HG02678 (cell line): ENCODE results near the gene PLCB1.

Source experiments
- ATAC-seq: cut with Tn5 transposase; IDR thresholded peaks from one replicate; pipeline ENCODE4 v1.9.1; 2021; ENCODE audit warnings: mild to moderate bottlenecking, moderate library complexity; ENCODE audit not compliant: unreplicated experiment

Gene PLCB1

DNA sequence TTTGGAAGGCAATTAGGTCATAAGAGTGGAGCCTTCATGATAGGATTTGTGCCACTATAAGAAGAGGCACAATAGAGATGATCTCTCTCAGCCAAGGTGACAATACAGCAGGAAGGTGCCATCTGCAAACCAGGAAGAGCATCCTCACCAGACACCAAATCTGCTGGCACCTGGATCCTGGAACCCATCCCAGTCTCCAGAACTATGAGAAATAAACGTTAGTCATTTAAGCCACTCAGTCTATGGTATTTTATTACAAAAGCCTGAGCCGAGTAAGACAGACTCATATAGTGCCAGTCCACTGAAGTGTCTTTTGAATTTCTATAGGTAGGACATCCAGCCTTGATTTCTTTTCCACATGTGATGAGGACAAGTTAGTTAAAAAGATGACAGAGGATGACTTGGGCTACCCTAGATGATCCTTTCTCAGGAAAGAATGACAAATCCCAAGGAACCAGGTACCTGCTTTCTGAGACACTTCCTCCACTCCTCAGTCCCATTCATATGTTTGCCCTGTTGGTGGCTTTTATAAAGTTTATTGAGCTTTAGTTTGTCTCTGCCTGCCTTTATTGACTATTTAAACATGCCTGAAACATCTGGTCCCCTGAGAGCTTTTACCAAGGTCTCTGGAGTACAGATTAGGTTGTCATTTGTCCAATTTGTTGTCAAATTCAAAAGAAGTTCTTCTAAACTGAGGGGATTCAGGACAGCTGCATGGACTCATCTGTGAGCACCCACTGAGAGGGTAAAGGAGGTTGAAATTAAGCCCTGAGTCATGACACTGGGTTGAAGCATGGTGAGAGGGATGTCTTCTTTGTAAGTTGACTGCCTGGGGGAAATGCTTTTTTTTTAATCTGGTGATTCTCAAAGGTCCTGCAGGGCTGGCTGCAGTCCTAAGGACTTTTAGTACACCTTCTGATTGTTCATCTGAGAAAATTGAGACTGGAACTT is 771.9 kb downstream of the PLCB1 start:
- ATAC-seq = no peak

DNA sequence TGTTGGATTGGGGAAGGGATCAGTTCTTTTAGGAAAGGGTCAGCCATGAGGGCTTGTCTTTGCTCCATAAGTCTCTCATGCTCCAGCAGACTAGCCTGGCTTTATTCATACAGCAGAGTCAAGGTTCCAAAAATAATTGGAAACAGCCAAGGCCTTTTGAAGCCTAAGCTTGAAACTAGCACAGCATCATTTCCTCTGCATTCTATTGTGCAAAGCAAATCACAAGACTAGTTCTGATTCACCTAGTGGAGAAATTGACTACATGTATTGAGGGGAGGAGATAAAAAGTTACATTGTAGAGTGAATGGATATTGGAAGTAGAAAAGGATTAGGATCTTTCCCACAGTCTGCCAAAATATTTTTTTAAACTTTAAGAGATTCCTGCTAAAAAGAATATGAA is 777.5 kb downstream of the PLCB1 start:
- ATAC-seq = no peak

DNA sequence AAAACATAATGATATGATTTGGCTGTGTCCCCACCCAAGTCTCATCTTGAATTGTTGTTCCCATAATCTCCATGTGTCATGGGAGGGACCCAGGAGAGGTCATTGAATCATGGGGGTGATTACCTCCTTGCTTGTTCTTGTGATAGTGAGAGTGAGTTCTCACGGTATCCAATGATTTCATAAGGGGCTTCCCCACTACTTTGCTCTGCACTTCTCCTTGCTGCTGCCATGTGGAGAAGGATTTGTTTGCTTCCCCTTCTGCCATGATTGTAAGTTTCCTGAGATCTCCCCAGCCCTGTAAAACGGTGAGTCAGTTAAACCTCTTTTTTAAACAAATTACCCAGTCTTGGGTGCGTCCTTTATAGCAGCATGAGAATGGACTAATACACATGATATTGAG is 780.0 kb downstream of the PLCB1 start:
- no peak for ATAC-seq

DNA sequence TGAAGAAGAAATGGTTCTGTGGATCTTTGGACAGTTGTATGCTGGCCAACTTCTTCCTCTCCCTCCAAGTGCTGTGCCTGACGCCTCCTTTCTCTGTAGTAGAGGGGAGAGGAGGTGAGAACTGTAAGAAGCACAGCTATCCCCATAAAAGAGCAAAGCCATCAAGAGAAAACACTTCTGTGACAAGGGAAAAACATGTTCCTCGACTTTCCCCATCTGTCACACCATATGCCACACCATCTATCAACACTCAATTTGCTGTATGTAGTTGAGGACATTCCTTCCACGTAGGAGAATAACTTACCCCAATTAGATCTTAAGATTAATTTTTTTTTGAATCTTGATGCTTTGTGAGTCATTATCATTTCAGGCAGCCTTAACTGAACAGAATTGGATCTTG is 780.7 kb downstream of the PLCB1 start:
- no peak for ATAC-seq

DNA sequence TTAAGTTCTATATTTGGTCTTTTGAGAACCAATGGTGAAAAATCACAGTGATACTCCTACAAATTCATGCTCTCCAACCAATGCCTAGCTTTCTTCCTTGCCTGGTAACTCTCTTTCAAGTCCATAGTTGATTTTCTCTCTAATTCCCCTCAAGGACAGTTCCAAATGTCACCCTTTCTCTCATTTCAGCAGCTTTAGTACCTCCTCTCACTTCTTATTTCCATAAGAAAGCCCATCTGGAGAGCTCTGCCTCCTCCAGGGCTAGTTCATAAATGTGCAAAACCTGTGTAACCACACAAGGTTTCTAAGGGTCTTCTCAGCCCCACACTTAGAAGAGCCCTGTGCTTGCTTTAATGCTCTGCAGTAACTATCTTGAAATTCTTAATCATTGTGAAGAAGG is 781.4 kb downstream of the PLCB1 start:
- ATAC-seq = no peak

DNA sequence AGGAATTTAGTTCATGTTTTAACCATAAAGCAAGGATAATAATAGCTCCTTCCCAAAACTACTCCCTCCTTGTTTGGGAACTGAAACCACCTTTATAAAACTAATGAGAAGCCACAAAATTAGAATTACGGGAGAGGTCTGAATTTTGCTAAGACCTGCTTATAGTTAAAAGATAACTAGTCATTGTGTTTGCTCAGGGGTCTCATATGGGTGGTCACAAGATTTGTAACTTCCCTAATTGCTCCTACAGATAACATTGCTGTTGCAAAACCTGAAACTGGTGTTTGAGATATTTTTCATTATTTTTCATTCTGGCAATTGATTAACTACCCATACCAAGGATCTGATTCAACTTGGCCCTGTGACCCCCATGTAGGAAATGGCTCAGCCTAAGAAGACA is 782.4 kb downstream of the PLCB1 start:
- no peak for ATAC-seq

DNA sequence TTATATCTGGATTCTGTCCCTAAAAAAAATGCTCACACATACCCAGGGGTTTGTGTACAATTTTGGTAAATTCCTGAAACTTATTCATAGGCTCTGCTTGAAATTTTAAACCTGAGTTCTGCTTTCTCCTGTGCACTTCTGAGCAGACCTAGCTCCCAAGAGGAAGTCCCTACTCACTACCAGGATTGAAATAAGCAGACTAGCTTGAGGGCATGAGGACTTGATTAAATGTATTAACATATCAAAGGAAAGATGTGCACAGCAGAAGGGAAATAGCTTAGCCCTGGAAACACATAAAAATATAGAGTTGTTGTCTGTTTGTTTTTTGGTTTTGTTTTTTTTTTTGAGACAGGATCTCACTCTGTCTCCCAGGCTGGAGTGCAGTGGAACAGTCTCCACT is 785.0 kb downstream of the PLCB1 start:
- no peak for ATAC-seq

DNA sequence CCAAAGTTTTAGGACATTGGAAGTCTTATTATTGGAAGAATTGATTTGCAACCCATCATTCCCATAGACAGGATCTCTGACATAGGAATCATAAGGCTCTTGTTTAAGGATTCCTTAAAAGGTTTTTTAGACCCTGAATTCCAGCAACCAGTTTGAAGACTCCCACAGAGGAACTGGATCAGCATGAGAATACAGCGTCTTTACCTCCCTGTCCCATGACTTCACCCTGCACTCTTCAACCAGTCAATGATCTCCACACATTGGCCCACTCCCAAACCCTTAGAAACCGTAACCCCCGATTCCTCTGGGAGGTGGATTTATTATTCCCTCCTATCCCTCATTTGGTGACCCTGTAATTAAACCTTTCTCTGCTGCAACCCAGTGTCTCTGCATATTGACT is 786.1 kb downstream of the PLCB1 start:
- no peak for ATAC-seq

DNA sequence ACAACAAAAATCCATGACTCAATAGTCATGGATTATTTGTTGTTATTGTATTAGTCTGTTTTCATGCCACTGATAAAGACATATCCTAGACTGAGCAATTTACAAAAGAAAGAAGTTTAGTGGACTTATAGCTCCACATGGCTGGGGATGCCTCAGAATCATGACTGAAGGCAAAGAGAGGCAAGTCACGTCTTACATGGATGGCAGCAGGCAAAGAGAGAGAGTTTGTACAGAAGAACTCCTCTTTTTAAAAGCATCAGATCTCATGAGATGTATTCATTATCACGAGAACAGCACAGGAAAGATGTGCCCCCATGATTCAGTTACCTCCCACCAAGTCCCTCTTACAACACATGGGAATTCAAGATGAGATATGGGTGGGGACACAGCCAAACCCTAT is 792.5 kb downstream of the PLCB1 start:
- no peak for ATAC-seq

DNA sequence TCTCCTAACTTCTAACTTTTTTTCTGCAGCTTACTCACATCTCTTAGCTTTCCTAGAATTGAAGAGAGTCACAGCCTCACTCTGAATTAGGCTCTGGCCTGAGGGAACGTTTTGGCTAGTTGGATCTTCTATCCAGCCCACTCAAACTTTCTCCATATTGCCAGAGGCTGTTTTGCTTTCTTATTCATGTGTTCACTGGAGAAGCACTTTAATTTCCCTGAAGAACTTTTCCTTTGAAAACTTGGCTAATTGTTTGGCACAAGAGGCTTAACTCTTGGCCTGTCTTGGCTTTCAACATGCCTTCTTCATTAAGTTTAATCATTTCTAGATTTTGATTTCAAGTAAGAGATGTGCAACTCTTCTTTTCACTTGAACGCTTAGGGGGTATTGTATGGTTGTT is 798.7 kb downstream of the PLCB1 start:
- ATAC-seq = no peak

DNA sequence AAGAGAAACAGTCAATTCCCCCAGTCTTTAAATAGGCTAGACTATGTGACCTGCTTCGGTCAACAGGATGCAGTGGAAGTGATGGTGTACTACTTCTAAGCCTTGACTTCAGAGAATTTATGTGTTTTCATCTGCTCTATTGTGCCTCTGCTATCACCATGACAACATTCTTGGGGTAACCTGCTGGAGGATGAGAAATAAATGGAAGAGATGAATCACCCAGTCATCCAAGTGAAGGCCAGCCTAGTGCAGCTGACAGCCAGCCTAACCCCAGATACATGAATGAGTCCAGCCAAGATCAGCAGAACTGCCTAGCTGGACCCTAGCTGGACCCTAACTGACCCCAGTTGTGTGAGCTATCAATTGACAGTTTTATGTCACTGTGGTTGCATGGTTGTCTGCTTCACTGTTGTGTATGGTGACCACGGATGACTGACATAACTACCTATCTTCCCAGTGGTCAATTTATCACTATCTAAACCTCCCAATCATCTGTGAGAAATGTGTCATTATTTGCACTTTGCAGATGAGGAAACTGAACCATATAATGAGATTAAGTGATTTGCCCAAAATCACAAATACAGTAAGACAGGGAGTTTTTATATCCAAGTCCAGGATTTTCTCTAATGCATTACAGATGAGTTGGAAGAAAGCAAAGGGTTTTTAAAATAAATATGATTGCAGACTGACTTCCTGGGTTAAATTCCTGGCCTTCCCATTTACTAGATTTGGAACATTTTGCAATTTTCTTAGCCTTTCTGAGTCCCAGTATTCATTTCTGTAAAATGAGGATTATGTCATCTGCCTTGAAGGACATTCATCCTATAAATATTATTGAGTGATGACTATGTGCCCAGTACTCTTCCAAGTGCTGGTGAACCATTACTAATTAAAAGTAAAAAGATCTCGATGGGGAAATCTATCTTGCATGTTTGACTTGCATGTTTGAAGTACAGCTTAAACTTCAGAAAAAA is 800.4 kb downstream of the PLCB1 start:
- no peak for ATAC-seq

DNA sequence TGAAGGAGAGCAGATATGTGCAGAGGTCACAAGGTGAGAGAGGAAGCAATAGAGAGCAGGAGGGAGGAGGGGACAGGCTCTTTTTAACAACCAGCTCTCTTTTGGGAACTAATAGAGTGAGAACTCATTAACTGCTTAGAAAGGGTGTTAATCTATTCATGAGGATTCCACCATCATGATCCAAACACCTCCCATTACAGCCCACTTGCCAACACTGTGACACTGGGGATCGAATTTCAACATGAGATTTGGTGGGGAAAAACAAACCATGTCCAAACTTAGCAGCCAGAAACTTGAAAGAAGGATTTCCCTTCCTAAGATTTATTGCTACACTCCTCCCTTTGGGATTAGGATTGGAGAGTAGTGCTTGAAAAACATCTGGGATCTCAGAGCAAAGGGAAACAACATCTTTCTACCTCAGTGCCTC is 801.3 kb downstream of the PLCB1 start:
- no peak for ATAC-seq

DNA sequence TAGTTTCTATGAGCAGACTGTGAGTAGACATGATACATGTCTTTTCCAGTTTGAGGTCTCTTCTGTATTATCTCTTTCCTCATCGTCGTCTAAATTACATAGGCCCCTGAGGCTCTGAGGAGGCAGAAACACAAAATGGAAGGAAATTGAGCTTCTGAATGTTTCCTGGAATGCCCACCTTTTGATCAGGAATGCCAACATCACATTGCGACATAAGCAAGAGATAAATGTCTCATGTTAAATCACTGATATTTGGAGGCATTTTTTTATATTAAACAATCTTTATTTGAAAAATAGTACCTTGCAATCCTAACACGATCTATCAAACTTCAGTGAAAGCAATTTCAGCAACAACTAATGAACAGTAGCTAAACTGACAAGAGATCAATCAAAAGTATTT is 802.3 kb downstream of the PLCB1 start:
- no peak for ATAC-seq
